Left hindlimb (tissue), 1 donor: ENCODE measurements around the gene ABCG4.
"Not testable (repeated sequence)": the region's sequence is repeated elsewhere in the genome, so short reads cannot be mapped to it uniquely, and the experiment has no call there.

Source experiments
- DNase-seq: peaks from one replicate; pipeline ENCODE4 v3.0.0-alpha.2; 2018

ABCG4 gene

DNA sequence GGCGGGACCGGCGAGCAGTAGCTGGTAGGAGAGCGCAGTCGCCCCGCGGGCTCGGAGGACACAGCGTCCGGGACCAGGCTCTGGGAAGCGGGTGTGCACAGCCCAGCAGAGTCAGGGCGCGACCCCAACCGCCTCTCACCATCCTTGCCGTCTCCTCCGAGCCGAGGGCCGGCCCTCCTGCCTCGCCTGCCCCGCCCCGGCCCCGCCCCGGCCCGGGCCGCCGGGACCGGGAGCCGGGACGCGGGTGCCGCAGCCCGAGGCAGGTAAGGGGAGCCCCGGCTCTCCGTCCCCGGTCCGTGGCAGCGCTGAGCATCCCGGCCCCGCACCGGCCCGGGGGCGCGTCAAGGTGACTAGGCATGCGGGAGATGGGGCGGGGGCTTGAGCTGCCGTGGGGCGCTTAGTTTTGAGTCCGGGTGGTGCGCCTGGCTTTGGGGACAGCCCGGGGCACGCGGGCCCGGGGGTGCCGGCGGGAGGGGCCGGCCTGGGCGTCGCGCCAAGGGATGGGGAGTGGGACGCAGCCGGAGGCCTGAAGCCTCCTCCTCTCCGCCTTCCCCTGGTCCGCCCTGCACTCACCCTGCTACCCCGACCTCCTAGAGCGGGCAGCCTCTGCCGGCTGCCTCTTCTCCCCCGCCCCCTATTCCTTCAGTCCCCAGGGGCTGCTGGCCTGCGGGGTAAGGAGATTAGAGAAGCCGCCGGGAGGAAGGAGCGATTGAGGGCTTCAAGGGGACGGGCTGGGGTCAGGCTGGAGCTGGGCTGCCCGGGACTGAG is at the start of gene ABCG4:
ABCG4 (plus strand) TSS at position 35 of the 768 bp plus-strand sequence. CDS start 914 bp downstream, outside the sequence.
- no peak for DNase-seq

- DNase-seq: no peak
Observed at GRCh38 chr11:119099711-119100110, 49.1 kb upstream of the ABCG4 start.

- DNase-seq: no peak
Observed at GRCh38 chr11:119100246-119100970, 48.4 kb upstream of the ABCG4 start.

- no peak for DNase-seq
Observed at GRCh38 chr11:119100994-119101758, 47.7 kb upstream of the ABCG4 start.

GRCh38 chr11:119101759-119102423 is 47.0 kb upstream of the ABCG4 start, which contains the start of gene DPAGT1:
DPAGT1 (minus strand) TSS chr11:119101853; CDS start chr11:119101655, 198 bp downstream.
- peak; percentile 96 for DNase-seq

GRCh38 chr11:119103161-119103664 is 45.6 kb upstream of the ABCG4 start:
- DNase-seq: not testable (repeated sequence)

GRCh38 chr11:119103793-119104192 is 45.1 kb upstream of the ABCG4 start:
- no peak for DNase-seq

DNA sequence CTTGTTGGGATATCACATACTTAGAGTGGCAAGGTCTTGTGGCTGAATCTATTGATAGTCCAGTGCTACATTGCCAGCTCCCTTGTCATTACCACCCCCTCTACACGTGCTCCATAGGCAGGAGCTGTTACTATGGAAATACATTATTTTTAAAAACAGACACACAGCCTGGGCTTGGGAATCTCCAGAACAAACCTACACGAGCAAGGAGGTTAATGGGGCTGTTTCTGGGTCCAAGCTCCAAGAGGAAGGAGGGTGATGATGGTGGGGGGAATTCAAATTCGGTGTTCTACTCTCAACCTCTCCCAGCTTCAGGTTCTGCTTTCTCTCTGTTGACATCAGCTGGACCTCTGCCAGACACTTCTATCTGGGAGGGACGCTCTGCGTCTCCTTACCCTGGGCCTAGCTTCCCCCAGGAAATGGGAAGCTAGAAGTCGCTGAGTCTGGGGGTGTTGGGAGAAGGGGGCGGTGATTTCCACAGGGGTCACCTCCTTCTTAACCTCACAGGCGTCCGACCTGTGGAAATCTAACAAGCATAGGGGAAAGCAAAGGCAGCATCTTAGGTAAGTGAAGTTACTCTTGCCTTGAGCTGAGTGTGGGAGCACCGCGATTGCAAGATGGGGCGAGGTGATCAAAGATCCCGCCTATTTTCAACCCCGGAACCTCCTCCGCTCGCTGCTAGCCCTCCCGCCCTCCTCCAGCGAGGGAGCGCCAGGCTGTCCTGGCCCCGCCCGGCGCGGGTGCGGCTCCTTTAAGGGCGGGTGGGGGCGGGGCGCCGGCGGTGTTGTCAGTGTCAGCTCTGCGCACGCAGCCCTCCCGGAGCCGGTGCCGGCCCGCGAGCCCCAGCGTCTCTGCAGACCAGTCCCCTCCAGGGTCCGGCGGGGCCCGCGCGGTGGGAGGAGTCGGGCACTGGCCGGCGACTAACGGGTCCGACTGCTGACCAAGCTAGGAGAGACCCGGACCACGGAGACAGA is 42.0 kb upstream of the ABCG4 start, which contains the start of gene C2CD2L:
C2CD2L (plus strand) TSS at position 781 of the 974 bp plus-strand sequence. CDS start 398 bp downstream, outside the sequence.
- DNase-seq: peak; percentile 94

GRCh38 chr11:119107538-119108145 is 41.2 kb upstream of the ABCG4 start:
- no peak for DNase-seq

GRCh38 chr11:119108146-119108856 is 40.6 kb upstream of the ABCG4 start:
- no peak for DNase-seq

DNA sequence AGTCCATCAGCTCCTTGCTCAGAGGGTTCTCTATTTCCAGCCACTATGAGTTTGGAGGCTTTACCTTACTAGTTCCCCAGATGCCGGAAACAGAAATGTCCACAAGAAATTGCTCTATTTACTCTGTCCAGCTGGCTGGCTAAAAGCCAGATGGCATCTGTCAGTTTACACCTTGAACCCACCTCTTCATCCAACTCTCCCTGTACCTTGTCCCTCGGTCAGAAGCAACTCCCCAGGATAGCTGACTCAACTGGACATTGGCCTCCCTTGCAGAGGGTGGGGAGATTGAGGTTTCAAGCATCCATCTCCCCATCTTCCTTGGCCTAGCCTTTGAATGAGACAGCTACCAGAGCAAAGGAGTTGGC is 40.0 kb upstream of the ABCG4 start:
- DNase-seq: no peak

GRCh38 chr11:119109843-119110242 is 39.0 kb upstream of the ABCG4 start:
- DNase-seq: no peak

GRCh38 chr11:119110439-119110838 is 38.4 kb upstream of the ABCG4 start:
- DNase-seq: no peak

- DNase-seq: no peak
Observed at GRCh38 chr11:119111361-119111925, 37.4 kb upstream of the ABCG4 start.

GRCh38 chr11:119112314-119113020 is 36.4 kb upstream of the ABCG4 start:
- no peak for DNase-seq

DNA sequence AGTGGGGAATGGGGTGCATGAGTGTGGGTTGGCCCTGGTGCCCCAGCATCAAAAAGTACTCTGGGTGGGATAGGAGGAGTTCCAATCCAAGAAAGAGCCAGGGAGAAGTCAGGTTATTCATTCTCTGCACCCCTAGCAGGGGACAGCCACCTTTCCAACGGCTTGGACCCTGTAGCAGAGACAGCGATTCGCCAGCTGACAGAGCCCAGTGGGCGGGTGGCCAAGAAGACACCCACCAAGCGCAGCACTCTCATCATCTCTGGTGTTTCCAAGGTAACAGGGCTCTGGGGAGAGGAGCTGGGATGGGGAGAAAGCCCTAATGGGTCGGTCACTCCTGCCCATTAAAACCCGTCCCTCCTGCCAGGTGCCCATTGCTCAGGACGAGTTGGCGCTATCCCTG is 35.1 kb upstream of the ABCG4 start:
- DNase-seq: no peak

DNA sequence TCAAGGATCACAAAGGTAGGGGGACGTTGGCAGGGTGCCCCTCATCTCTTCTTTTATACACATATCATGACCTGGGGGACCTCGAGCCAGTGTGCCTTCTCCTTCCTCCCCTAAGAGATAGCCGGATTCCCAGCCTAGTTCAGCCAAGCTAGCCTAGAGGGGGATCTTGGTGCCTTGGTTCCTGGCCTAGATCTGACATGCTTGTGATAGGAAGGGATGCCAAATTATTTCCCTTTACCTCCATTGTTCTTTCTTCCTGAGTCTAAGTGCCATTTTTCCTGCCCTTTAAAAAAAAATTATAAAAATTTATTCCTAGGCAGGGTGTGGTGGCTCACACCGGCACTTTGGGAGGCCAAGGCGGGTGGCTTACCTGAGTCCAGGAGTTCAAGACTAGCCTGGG is 34.5 kb upstream of the ABCG4 start:
- no peak for DNase-seq

GRCh38 chr11:119115484-119116234 is 33.2 kb upstream of the ABCG4 start:
- no peak for DNase-seq
